ENCODE results near the gene NUDT1.

DNA sequence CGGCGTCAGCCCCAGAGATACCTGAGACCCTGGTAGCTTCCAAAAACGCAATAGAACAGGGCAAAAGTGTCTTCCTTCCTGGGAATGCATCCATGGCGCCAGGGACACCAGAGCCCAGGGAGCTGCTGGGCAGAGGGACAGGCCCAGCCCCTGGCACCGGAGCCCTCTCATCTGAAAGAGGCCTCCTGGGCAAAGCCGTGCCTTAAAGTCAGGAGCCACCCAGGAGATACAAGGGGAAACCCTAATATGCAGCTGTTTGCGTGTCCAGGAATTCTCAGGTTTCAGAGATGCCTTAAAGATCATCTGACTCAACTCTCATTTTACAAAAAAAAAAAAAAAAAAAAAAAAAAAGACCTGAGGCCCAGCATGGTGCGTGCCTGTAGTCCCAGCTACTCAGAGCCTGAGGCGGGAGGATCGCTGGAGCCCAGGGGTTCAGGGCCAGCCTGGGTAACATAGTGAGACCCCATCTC, 28.0 kb downstream of the NUDT1 start:
- TF ChIP-seq POLR2A (IDR thresholded peaks at IDR 0.05; ENCODE audit: low read length) (no peak), GATA1 (IDR thresholded peaks at IDR 0.05; ENCODE audit: low read depth, low read length) (no peak)
